Measurements from ENCODE around the gene PPM1F. TPM values are rescaled to one million over a fixed set of nuclear protein-coding genes. Genes with fewer than 3 reads are reported as not detected.

Gene PPM1F
- total and polyA plus RNA-seq, 2 donors (not counting 1 experiment from before 2014, with no cell fraction given): 18.1 to 30.0 TPM

DNA sequence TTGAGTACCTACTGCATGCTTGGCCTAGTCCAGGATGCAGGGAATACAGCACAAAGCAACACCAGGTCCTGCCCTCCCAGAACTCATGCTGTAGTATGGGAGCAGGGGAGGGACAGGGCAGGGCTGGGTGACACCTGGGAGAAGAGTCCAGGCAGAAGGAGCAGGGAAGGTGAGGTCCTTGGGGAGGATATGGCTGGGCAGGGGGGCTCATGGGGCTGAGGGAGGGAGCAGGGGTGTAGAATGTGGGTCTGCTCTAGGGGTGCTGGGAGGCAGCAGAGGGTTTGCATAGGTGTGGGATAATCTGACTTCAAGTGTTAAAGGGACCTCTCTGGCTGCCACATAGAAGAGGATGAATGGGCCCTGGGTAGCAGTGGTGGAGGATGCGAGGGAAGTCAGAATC is 25.2 kb upstream of the PPM1F start:
- Histone ChIP-seq H3K4me1 (ENCODE audit: control insufficient read depth in 2 of 2, insufficient read depth in 2 of 2, low read length in 2 of 2) (peaks cover 14 to 15% of the 10 kb centered on the region in 2 donors), H3K27ac (ENCODE audit: low read length in 2 of 2) (no peak overlapping the region), H4K20me1 (ENCODE audit: control insufficient read depth, insufficient read depth, low read length, poor library complexity, severe bottlenecking) (peaks cover 10% of the 10 kb centered on the region), H3K9ac (ENCODE audit: low read length) (no peak overlapping the region), H2AFZ (ENCODE audit: insufficient read depth, low read depth, low read length, poor library complexity, severe bottlenecking) (no peak overlapping the region), H3K4me2 (replicated peaks; ENCODE audit: low read depth, low read length, poor library complexity, severe bottlenecking) (no peak overlapping the region), H3K36me3 (replicated peaks in 1 of 2; ENCODE audit: control extremely low read depth in 1 of 2, control insufficient read depth in 1 of 2, extremely low read depth in 1 of 2, insufficient read depth in 2 of 2, low read length in 1 of 2) (peaks cover 0 to 35% of the 10 kb centered on the region in 2 experiments), H3K4me3 (ENCODE audit: control extremely low read depth in 1 of 5, extremely low read depth in 1 of 5, insufficient read depth in 1 of 5, low read depth in 2 of 5, low read length in 4 of 5) (no peak overlapping the region), H3K27me3 (replicated peaks in 1 of 4; ENCODE audit: control extremely low read depth in 1 of 4, control insufficient read depth in 3 of 4, insufficient read depth in 4 of 4, low read length in 3 of 4) (no peaks in the 10 kb centered on the region), H3K79me2 (ENCODE audit: control insufficient read depth, insufficient read depth, low read length) (peaks cover 56% of the 10 kb centered on the region), H3K9me3 (ENCODE audit: control extremely low read depth in 1 of 3, control insufficient read depth in 2 of 3, insufficient read depth in 1 of 3, low read length in 2 of 3) (peaks cover 0 to 4% (median 0%) of the 10 kb centered on the region in 3 donors)
- POLR2A ChIA-PET: no interaction called here
- intact Hi-C loops (cut with micrococcal nuclease): no loop called here
- Mint-ChIP-seq H3K9me3 (ENCODE audit: insufficient read depth) (no peaks in the 10 kb centered on the region), H3K27me3 (no peaks in the 10 kb centered on the region), H3K4me3 (no peak overlapping the region), H3K4me1 (peaks cover 43% of the 10 kb centered on the region), H3K27ac (peak overlapping the region; percentile 15)
- 100% methylated on average over 1 of the region's 1 CpG for WGBS (ENCODE audit: insufficient coverage)
- DNase-seq (no peak), ATAC-seq (ENCODE audit: low read depth) (no peak)
- CTCF ChIA-PET: no interaction called here
- TF ChIP-seq, protein P1, sequence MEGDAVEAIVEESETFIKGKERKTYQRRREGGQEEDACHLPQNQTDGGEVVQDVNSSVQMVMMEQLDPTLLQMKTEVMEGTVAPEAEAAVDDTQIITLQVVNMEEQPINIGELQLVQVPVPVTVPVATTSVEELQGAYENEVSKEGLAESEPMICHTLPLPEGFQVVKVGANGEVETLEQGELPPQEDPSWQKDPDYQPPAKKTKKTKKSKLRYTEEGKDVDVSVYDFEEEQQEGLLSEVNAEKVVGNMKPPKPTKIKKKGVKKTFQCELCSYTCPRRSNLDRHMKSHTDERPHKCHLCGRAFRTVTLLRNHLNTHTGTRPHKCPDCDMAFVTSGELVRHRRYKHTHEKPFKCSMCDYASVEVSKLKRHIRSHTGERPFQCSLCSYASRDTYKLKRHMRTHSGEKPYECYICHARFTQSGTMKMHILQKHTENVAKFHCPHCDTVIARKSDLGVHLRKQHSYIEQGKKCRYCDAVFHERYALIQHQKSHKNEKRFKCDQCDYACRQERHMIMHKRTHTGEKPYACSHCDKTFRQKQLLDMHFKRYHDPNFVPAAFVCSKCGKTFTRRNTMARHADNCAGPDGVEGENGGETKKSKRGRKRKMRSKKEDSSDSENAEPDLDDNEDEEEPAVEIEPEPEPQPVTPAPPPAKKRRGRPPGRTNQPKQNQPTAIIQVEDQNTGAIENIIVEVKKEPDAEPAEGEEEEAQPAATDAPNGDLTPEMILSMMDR (IDR thresholded peaks at IDR 0.05): no peak
- no peak for TF ChIP-seq EZH2 (IDR thresholded peaks at IDR 0.05; ENCODE audit: borderline replicate concordance, insufficient read depth, low read depth, low read length, poor library complexity, severe bottlenecking)

DNA sequence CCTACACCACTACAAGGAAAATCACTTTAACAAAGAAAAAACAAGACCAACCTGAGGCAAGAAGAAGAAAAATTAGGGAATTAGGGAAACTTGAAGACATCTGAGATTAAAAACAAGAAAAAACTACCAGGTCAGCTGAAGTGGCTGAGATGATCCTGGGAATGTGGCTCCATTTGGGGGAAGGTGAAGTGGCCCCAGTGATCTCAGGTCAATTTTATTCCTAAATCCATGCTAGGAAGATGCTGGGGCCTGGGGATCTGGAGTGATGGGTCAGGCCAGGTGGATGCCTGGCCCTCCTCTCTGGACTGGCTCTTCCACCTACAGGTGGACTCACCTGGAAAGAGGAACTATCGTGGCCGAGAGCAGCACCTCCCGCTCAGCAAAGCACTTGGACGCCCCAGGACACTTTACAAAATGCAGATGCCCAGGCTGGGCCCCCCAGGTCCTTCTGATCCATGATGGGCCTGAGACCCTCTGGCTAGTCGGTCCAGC is 23.3 kb upstream of the PPM1F start:
- Mint-ChIP-seq H3K9me3 (ENCODE audit: insufficient read depth) (no peaks in the 10 kb centered on the region), H3K27me3 (no peaks in the 10 kb centered on the region), H3K4me3 (no peak overlapping the region), H3K27ac (no peak overlapping the region), H3K4me1 (peaks cover 29% of the 10 kb centered on the region)
- Histone ChIP-seq H3K27me3 (replicated peaks in 1 of 4; ENCODE audit: control extremely low read depth in 1 of 4, control insufficient read depth in 3 of 4, insufficient read depth in 4 of 4, low read length in 3 of 4) (no peaks in the 10 kb centered on the region), H2AFZ (ENCODE audit: insufficient read depth, low read depth, low read length, poor library complexity, severe bottlenecking) (no peak overlapping the region), H3K4me3 (ENCODE audit: control extremely low read depth in 1 of 5, extremely low read depth in 1 of 5, insufficient read depth in 1 of 5, low read depth in 2 of 5, low read length in 4 of 5) (no peak overlapping the region), H4K20me1 (ENCODE audit: control insufficient read depth, insufficient read depth, low read length, poor library complexity, severe bottlenecking) (peaks cover 10% of the 10 kb centered on the region), H3K36me3 (replicated peaks in 1 of 2; ENCODE audit: control extremely low read depth in 1 of 2, control insufficient read depth in 1 of 2, extremely low read depth in 1 of 2, insufficient read depth in 2 of 2, low read length in 1 of 2) (peaks cover 0 to 52% of the 10 kb centered on the region in 2 experiments), H3K79me2 (ENCODE audit: control insufficient read depth, insufficient read depth, low read length) (peaks cover 45% of the 10 kb centered on the region), H3K4me2 (replicated peaks; ENCODE audit: low read depth, low read length, poor library complexity, severe bottlenecking) (no peak overlapping the region), H3K9ac (ENCODE audit: low read length) (no peak overlapping the region), H3K4me1 (ENCODE audit: control insufficient read depth in 2 of 2, insufficient read depth in 2 of 2, low read length in 2 of 2) (peaks cover 0 to 5% of the 10 kb centered on the region in 2 donors), H3K27ac (ENCODE audit: low read length in 2 of 2) (no peak overlapping the region), H3K9me3 (ENCODE audit: control extremely low read depth in 1 of 3, control insufficient read depth in 2 of 3, insufficient read depth in 1 of 3, low read length in 2 of 3) (no peaks in the 10 kb centered on the region)
- 91% methylated on average over 5 of the region's 5 CpGs for WGBS (ENCODE audit: insufficient coverage)
- ChIA-PET POLR2A (no interaction called here), CTCF (no interaction called here)
- intact Hi-C loops (cut with micrococcal nuclease): no loop called here
- no peak for TF ChIP-seq EZH2 (IDR thresholded peaks at IDR 0.05; ENCODE audit: borderline replicate concordance, insufficient read depth, low read depth, low read length, poor library complexity, severe bottlenecking)
- TF ChIP-seq, protein P1 (IDR thresholded peaks at IDR 0.05): no peak
- DNase-seq (no peak), ATAC-seq (ENCODE audit: low read depth) (no peak)

All from B cell (primary cell).